Mesenchymal stem cell (in vitro differentiated cells and primary cell): Measurements from ENCODE around the gene MAP7D3.
A peak's percentile ranks its signal among the peaks of the same experiment; 100 is the strongest.

Experiments
- DNase-seq: peaks from one replicate; pipeline ENCODE4 v3.0.0-alpha.2; 2013
- H2AFZ ChIP-seq: one replicate; pipeline ENCODE4 v1.6.1; 2013; ENCODE audit warnings: low read depth, mild to moderate bottlenecking, control low read depth, inconsistent platforms, low read length, moderate library complexity
- H2AK5ac ChIP-seq: 2 replicates; pipeline ENCODE4 v1.6.1; 2013; ENCODE audit warnings: low read length, moderate library complexity, mild to moderate bottlenecking, inconsistent platforms; ENCODE audit not compliant: severe bottlenecking
- H2BK120ac ChIP-seq: one replicate; pipeline ENCODE4 v1.6.1; 2013; ENCODE audit warnings: low read depth, mild to moderate bottlenecking, inconsistent platforms, low read length, moderate library complexity
- H2BK12ac ChIP-seq, 2 experiments: one replicate each; pipeline ENCODE4 v1.6.1; 2013; ENCODE audit warnings: inconsistent platforms in 2 of 2, low read length in 2 of 2, mild to moderate bottlenecking in 2 of 2, moderate library complexity in 2 of 2, control low read depth in 1 of 2
- H2BK15ac ChIP-seq: one replicate; pipeline ENCODE4 v1.6.1; 2013; ENCODE audit warnings: mild to moderate bottlenecking, low read depth, inconsistent platforms; ENCODE audit not compliant: poor library complexity, severe bottlenecking
- H2BK5ac ChIP-seq: 2 replicates; pipeline ENCODE4 v1.6.1; 2013; ENCODE audit warnings: low read depth, mild to moderate bottlenecking, low read length, control low read depth, inconsistent platforms; ENCODE audit not compliant: poor library complexity, severe bottlenecking
- H3K14ac ChIP-seq, 2 experiments: one replicate each; pipeline ENCODE4 v1.6.1; 2013; ENCODE audit warnings: inconsistent platforms in 2 of 2, low read length in 2 of 2, control low read depth in 1 of 2, mild to moderate bottlenecking in 1 of 2, moderate library complexity in 1 of 2
- H3K18ac ChIP-seq, 2 experiments: one replicate each; pipeline ENCODE4 v1.6.1; 2013; ENCODE audit warnings: inconsistent platforms in 2 of 2, low read length in 2 of 2, control low read depth in 1 of 2, low read depth in 1 of 2, mild to moderate bottlenecking in 1 of 2
- H3K23ac ChIP-seq, 2 experiments: one replicate each; pipeline ENCODE4 v1.6.1; 2013; ENCODE audit warnings: inconsistent platforms in 2 of 2, low read length in 2 of 2, mild to moderate bottlenecking in 2 of 2, moderate library complexity in 2 of 2, control low read depth in 1 of 2
- H3K27ac ChIP-seq: 2 replicates; pipeline ENCODE4 v1.5.1; 2013; ENCODE audit warnings: mild to moderate bottlenecking, moderate library complexity, low read length, control low read depth, inconsistent platforms; ENCODE audit not compliant: poor library complexity, severe bottlenecking
- H3K27me3 ChIP-seq, 2 experiments: 2 replicates each; pipeline versions ENCODE4 v1.6.1 to v1.7.0; 2013; ENCODE audit warnings: low read length in 2 of 2, mild to moderate bottlenecking in 2 of 2, moderate library complexity in 2 of 2, control low read depth in 1 of 2, inconsistent platforms in 1 of 2; ENCODE audit not compliant: control insufficient read depth in 1 of 2, insufficient read depth in 1 of 2
- H3K36me3 ChIP-seq, 2 experiments: 2 replicates each; pipeline versions ENCODE4 v1.6.1 to v1.7.0; 2013; ENCODE audit warnings: low read length in 2 of 2, control low read depth in 1 of 2, inconsistent platforms in 1 of 2, low read depth in 1 of 2, mild to moderate bottlenecking in 1 of 2; ENCODE audit not compliant: insufficient read depth in 2 of 2, control insufficient read depth in 1 of 2
- H3K4ac ChIP-seq, 2 experiments: one replicate each; pipeline ENCODE4 v1.6.1; 2013; ENCODE audit warnings: inconsistent platforms in 2 of 2, low read length in 2 of 2, mild to moderate bottlenecking in 2 of 2, moderate library complexity in 2 of 2, control low read depth in 1 of 2, low read depth in 1 of 2
- H3K4me1 ChIP-seq: 2 replicates; pipeline ENCODE4 v1.6.1; 2013; ENCODE audit warnings: low read depth, low read length, control low read depth; ENCODE audit not compliant: control insufficient read depth, insufficient read depth
- H3K4me2 ChIP-seq: 2 replicates; pipeline ENCODE4 v1.6.1; 2013; ENCODE audit warnings: low read length, mild to moderate bottlenecking, inconsistent platforms; ENCODE audit not compliant: poor library complexity, severe bottlenecking
- H3K4me3 ChIP-seq, 2 experiments: 2 replicates each; pipeline versions ENCODE4 v1.5.1 to v1.7.0; 2013; ENCODE audit warnings: low read length in 2 of 2, mild to moderate bottlenecking in 2 of 2, control low read depth in 1 of 2, low read depth in 1 of 2; ENCODE audit not compliant: insufficient read depth in 1 of 2
- H3K79me1 ChIP-seq: replicated peaks from 2 replicates; pipeline ENCODE4 v1.6.1; 2013; ENCODE audit warnings: mild to moderate bottlenecking, control low read depth, low read length, inconsistent platforms; ENCODE audit not compliant: poor library complexity, severe bottlenecking
- H3K9ac ChIP-seq: 2 replicates; pipeline ENCODE4 v1.7.0; 2013; ENCODE audit warnings: mild to moderate bottlenecking, low read length, moderate library complexity
- H3K9me3 ChIP-seq: 2 replicates; pipeline ENCODE4 v1.7.0; 2013; ENCODE audit warnings: mild to moderate bottlenecking, low read length; ENCODE audit not compliant: control insufficient read depth
- H4K8ac ChIP-seq: one replicate; pipeline ENCODE4 v1.6.1; 2013; ENCODE audit warnings: inconsistent platforms, mild to moderate bottlenecking, low read length, moderate library complexity
- H4K91ac ChIP-seq: one replicate; pipeline ENCODE4 v1.6.1; 2013; ENCODE audit warnings: mild to moderate bottlenecking, low read length, inconsistent platforms
- WGBS: methylation state at CpG from one replicate; pipeline ENCODE4 v1.1.7; 2013; ENCODE audit warnings: mixed read lengths; 5-methylcytosine and 5-hydroxymethylcytosine counted together

Gene MAP7D3

DNA sequence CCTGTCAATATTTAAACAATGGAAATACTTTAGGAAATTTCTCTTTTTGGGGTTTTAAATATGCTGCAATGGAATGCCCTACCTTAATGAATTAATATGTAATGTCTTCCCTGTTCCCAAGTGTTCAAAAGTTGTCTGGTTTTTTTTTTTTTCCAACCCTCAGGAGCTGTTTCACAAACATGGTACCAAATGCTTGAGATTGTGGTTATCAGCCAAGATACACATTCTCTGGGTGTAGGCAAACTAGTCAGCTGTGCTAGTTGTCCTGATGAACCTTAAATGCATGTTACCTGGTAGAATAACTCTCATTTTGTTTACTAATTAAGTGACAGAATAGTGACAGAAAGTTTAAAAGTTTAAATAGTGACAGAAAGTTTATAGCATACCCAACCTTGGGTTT, 53.2 kb downstream of the MAP7D3 start:
- Histone ChIP-seq H3K18ac (no peak overlapping the region), H3K79me1 (peaks cover 11% of the 10 kb centered on the region), H3K9ac (no peak overlapping the region), H3K27ac (no peak overlapping the region), H2AK5ac (no peak overlapping the region), H4K91ac (no peak overlapping the region), H3K36me3 (no peaks in the 10 kb centered on the region), H3K9me3 (no peaks in the 10 kb centered on the region), H2BK12ac (no peak overlapping the region), H3K4me3 (no peak overlapping the region), H3K27me3 (peaks cover 0 to 19% of the 10 kb centered on the region in 2 experiments), H4K8ac (no peak overlapping the region), H2AFZ (no peak overlapping the region), H2BK5ac (no peak overlapping the region), H3K4ac (no peak overlapping the region), H2BK15ac (no peak overlapping the region), H3K4me2 (no peak overlapping the region), H2BK120ac (no peak overlapping the region), H3K23ac (no peak overlapping the region), H3K4me1 (peaks cover 7% of the 10 kb centered on the region), H3K14ac (no peak overlapping the region)
- no peak for DNase-seq

DNA sequence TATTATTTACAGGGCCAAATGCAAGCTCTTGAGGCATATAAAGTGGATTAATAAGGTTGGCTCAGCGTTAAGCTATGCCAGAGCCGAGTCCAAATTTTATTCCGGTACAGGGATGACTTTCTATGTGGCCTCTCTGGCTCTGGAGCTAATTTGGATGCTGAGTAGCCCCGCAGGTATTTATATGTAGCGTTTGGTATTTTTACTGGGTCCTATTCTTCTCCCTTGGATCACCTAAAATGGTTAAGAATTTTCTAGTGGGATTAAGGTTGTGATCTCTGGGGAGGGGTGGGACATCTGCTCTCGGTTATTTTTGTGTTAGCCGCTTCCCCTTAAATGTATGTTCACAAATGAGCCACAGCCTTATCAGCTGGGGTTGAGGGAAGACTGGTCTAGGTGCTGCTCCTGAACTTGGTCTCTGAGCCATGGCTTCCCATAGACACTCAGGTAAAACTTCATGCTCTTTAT, 54.5 kb downstream of the MAP7D3 start:
- no peak overlapping the region for H3K23ac ChIP-seq
- over 99% methylated on average over 6 of the region's 7 CpGs for WGBS

DNA sequence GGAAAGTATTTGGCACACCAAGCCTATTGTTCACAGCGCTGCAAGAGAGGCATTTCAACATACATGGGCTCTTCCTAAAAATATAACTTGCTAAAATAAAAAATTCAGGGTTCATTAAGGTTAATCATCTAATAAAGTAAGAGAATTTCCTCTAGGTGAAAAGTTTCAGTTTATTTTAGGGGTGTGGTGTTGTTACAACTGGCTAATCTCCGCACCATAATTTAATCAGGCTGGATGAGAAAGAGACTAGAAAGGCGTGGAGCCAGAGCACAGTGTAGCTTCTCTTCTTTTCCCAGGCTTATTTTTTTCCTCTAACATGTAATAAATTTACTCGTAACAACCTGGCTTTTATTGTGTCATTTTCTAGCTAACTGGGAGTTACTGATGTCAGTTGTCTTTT, 56.0 kb downstream of the MAP7D3 start:
- H3K18ac ChIP-seq: no peak overlapping the region
- no peak overlapping the region for H2BK120ac ChIP-seq
- H3K14ac ChIP-seq: no peak overlapping the region
- H3K9me3 ChIP-seq: no peaks in the 10 kb centered on the region
- no CpG with 5 or more reads among the region's 4 CpGs for WGBS
- no peak overlapping the region for H3K4me3 ChIP-seq
- no peak overlapping the region for H2BK12ac ChIP-seq
- peaks cover 7% of the 10 kb centered on the region for H3K4me1 ChIP-seq
- H3K27me3 ChIP-seq: peaks cover 0 to 17% of the 10 kb centered on the region in 2 experiments
- no peak overlapping the region for H3K27ac ChIP-seq
- no peak overlapping the region for H2AK5ac ChIP-seq
- peaks cover 4% of the 10 kb centered on the region for H3K79me1 ChIP-seq
- no peak overlapping the region for H2BK5ac ChIP-seq
- H3K4me2 ChIP-seq: no peak overlapping the region
- H3K9ac ChIP-seq: no peak overlapping the region
- H3K23ac ChIP-seq: no peak overlapping the region
- H3K4ac ChIP-seq: no peak overlapping the region
- no peak overlapping the region for H2BK15ac ChIP-seq
- no peak overlapping the region for H4K8ac ChIP-seq
- peaks cover 0 to 3% of the 10 kb centered on the region in 2 experiments for H3K36me3 ChIP-seq
- no peak overlapping the region for H4K91ac ChIP-seq
- no peak for DNase-seq
- no peak overlapping the region for H2AFZ ChIP-seq

More for the DNA sequence above, 54.5 kb downstream of the MAP7D3 start:
- Histone ChIP-seq H2BK5ac (no peak overlapping the region), H2AK5ac (no peak overlapping the region), H3K27me3 (peaks cover 0 to 19% of the 10 kb centered on the region in 2 experiments), H3K9ac (peak overlapping the region; percentile 12), H3K14ac (no peak overlapping the region), H2BK12ac (no peak overlapping the region), H3K4me1 (peaks cover 5% of the 10 kb centered on the region), H3K4me2 (no peak overlapping the region), H3K79me1 (peaks cover 9% of the 10 kb centered on the region), H4K91ac (no peak overlapping the region), H3K4me3 (no peak overlapping the region), H3K9me3 (no peaks in the 10 kb centered on the region), H3K18ac (no peak overlapping the region), H4K8ac (no peak overlapping the region), H3K4ac (no peak overlapping the region), H2BK15ac (no peak overlapping the region), H2AFZ (no peak overlapping the region), H3K36me3 (no peaks in the 10 kb centered on the region), H3K27ac (no peak overlapping the region), H2BK120ac (no peak overlapping the region)
- DNase-seq: no peak

DNA sequence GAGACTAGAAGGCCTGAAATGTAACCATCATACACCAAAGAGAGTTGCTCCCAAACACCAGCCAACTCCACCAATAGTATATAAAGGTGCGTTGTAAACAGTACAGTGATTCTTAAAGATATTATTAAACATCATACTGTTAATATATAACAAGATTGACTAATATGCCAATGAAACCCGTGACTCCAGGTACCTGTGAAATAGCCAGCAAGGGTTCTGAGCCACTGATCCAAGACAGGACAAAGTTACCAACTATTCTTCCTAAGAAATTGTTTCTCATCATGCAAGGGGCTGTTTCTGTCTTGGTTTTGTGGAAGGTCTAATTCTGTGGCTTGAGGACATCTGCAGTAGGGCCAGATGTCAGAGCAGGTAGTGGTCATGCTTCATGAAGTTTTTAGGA, 56.7 kb downstream of the MAP7D3 start:
- H2BK120ac ChIP-seq: no peak overlapping the region
- H3K4ac ChIP-seq: no peak overlapping the region
- no peak overlapping the region for H3K4me2 ChIP-seq
- no peak for DNase-seq
- peaks cover 4% of the 10 kb centered on the region for H3K79me1 ChIP-seq
- H3K23ac ChIP-seq: no peak overlapping the region
- peaks cover 0 to 3% of the 10 kb centered on the region in 2 experiments for H3K36me3 ChIP-seq
- H4K8ac ChIP-seq: no peak overlapping the region
- H3K9ac ChIP-seq: no peak overlapping the region
- no peak overlapping the region for H4K91ac ChIP-seq
- no peak overlapping the region for H3K18ac ChIP-seq
- no peak overlapping the region for H2BK12ac ChIP-seq
- H2AK5ac ChIP-seq: no peak overlapping the region
- H3K4me1 ChIP-seq: peaks cover 9% of the 10 kb centered on the region
- peaks cover 0 to 20% of the 10 kb centered on the region in 2 experiments for H3K27me3 ChIP-seq
- no peak overlapping the region for H2BK15ac ChIP-seq
- H3K4me3 ChIP-seq: no peak overlapping the region
- no peak overlapping the region for H2BK5ac ChIP-seq
- H3K9me3 ChIP-seq: no peaks in the 10 kb centered on the region
- peak overlapping the region; percentile 45 for H3K27ac ChIP-seq
- no peak overlapping the region for H2AFZ ChIP-seq
- no CpG with 5 or more reads among the region's 2 CpGs for WGBS
- H3K14ac ChIP-seq: no peak overlapping the region
